Measurements from ENCODE around the gene CRYGN. TPM values are rescaled to one million over a fixed set of nuclear protein-coding genes. Genes with fewer than 3 reads are reported as not detected.

CRYGN gene
- total RNA-seq (not detected), polyA plus RNA-seq (not detected)
- long read RNA-seq, donor 1, result 0 reads
- long read RNA-seq, donor 2, result 0 reads
- long read RNA-seq, donor 3, result 0 reads
- long read RNA-seq, donor 4, result 0 reads
- long read RNA-seq, donor 5, result 0 reads
- long read RNA-seq, donor 6, result 0 reads
- long read RNA-seq, donor 7, result 0 reads
- long read RNA-seq, donor 8, result 0 reads
- long read RNA-seq, donor 9, result 0 reads
- long read RNA-seq, donor 10, result 0 reads

GRCh38 chr7:151439855-151440798 is at the start of gene CRYGN:
TSS of gene CRYGN (minus strand) at chr7:151440141. CDS start at chr7:151439917, 224 bp downstream.
- H3K27ac ChIP-seq, result peak within 1 kb of the TSS in 4 of 5 donors; percentile 13 to 79 (median 34)
- intact Hi-C loops (cut with DNase I; ENCODE audit: low total_unique reads), result no loop called here

GRCh38 chr7:151489498-151489897 is 49.6 kb upstream of the CRYGN start:
- TF ChIP-seq CTCF (IDR thresholded peaks at IDR 0.05) (no peak), POLR2AphosphoS5 (IDR thresholded peaks at IDR 0.05) (no peak)
- H3K4me1 ChIP-seq, result peaks cover 7 to 89% (median 45%) of the 10 kb centered on the region in 4 donors
- peaks cover 6 to 53% (median 52%) of the 10 kb centered on the region in 4 donors for H3K36me3 ChIP-seq
- H3K27ac ChIP-seq, result peak overlapping the region in 1 of 5 donors; percentile 20
- no peak for DNase-seq
- H3K27me3 ChIP-seq, result no peaks in the 10 kb centered on the region
- intact Hi-C loops (cut with DNase I; ENCODE audit: low total_unique reads), result no loop called here
- H3K4me3 ChIP-seq, result no peak overlapping the region
- WGBS, 5 donors, result 69 to 92% (median 89%) methylated on average over 2 of the region's 2 CpGs
- no peaks in the 10 kb centered on the region for H3K9me3 ChIP-seq

More at GRCh38 chr7:151439855-151440798, at the start of gene CRYGN:
- Histone ChIP-seq H3K4me3 (peak within 1 kb of the TSS; percentile 31 to 44 (median 34)), H3K9me3 (no peaks in the 10 kb centered on the region), H3K4me1 (peaks cover 12 to 44% (median 26%) of the 10 kb centered on the region in 4 donors), H3K27me3 (peaks cover 0 to 31% (median 17%) of the 10 kb centered on the region in 3 donors), H3K36me3 (no peaks in the 10 kb centered on the region)
- no peak for TF ChIP-seq POLR2AphosphoS5 (IDR thresholded peaks at IDR 0.05)
- no peak for TF ChIP-seq CTCF (IDR thresholded peaks at IDR 0.05)
- no peak for TF ChIP-seq POLR2A (IDR thresholded peaks at IDR 0.05)
- TF ChIP-seq EP300 (IDR thresholded peaks at IDR 0.05), result no peak
- peak in 1 of 2 donors; percentile 65 for DNase-seq
- 14 to 47% (median 19%) methylated on average over 18 to 50 of the region's 51 CpGs for WGBS, 5 donors

- Histone ChIP-seq H3K4me3 (no peak overlapping the region), H3K9me3 (no peaks in the 10 kb centered on the region), H3K27me3 (no peaks in the 10 kb centered on the region), H3K4me1 (peaks cover 2 to 88% (median 39%) of the 10 kb centered on the region in 4 donors), H3K27ac (no peak overlapping the region), H3K36me3 (peaks cover 11 to 67% (median 66%) of the 10 kb centered on the region in 4 donors)
- DNase-seq, result no peak
- TF ChIP-seq CTCF (IDR thresholded peaks at IDR 0.05) (no peak), POLR2AphosphoS5 (IDR thresholded peaks at IDR 0.05) (no peak), EP300 (IDR thresholded peaks at IDR 0.05) (no peak), POLR2A (IDR thresholded peaks at IDR 0.05) (no peak)
- intact Hi-C loops (cut with DNase I; ENCODE audit: low total_unique reads), result no loop called here
Observed at GRCh38 chr7:151488096-151488495, 48.2 kb upstream of the CRYGN start.

- Histone ChIP-seq H3K4me1 (peaks cover 0 to 85% (median 39%) of the 10 kb centered on the region in 4 donors), H3K27me3 (no peaks in the 10 kb centered on the region), H3K27ac (peak overlapping the region in 1 of 5 donors; percentile 28), H3K9me3 (no peaks in the 10 kb centered on the region), H3K4me3 (no peak overlapping the region), H3K36me3 (peaks cover 12 to 76% (median 73%) of the 10 kb centered on the region in 4 donors)
- intact Hi-C loops (cut with DNase I; ENCODE audit: low total_unique reads), result no loop called here
- DNase-seq, result no peak
- 74 to 94% (median 91%) methylated on average over 2 of the region's 2 CpGs for WGBS, 5 donors
- TF ChIP-seq POLR2AphosphoS5 (IDR thresholded peaks at IDR 0.05) (no peak), POLR2A (IDR thresholded peaks at IDR 0.05) (no peak), CTCF (IDR thresholded peaks at IDR 0.05) (no peak), EP300 (IDR thresholded peaks at IDR 0.05) (no peak)
Observed at GRCh38 chr7:151487228-151487627, 47.3 kb upstream of the CRYGN start.

All from stomach (tissue), 19 donors.